Lower leg skin (tissue), 4 donors: ENCODE results near the gene EHMT2. TPM values are rescaled to one million over a fixed set of nuclear protein-coding genes. Genes with fewer than 3 reads are reported as not detected.

Experiments used
- DNase-seq, 2 donors: peaks; one replicate each; pipeline ENCODE4 v3.0.0-alpha.2; 2019; ENCODE audit warnings: low spot score in 2 of 2
- H3K4me3 ChIP-seq: fragments of 200-600 bp; sonication (generic); 2 replicates; pipeline ENCODE4 v1.5.1; 2017; ENCODE audit warnings: mild to moderate bottlenecking, low read depth; ENCODE audit not compliant: poor library complexity, severe bottlenecking
- CTCF ChIP-seq, 3 donors: fragments of 450-650 bp; IDR thresholded peaks; one replicate each; pipeline ENCODE4 v1.5.1; 2016; ENCODE audit warnings: antibody characterized with exemption in 3 of 3, mild to moderate bottlenecking in 3 of 3, moderate library complexity in 2 of 3
- POLR2A ChIP-seq, 2 donors: fragments of 450-650 bp; IDR thresholded peaks; one replicate each; pipeline ENCODE4 v1.6.1; 2016 to 2017; ENCODE audit warnings: antibody characterized with exemption in 2 of 2, mild to moderate bottlenecking in 1 of 2, moderate library complexity in 1 of 2
- WGBS, 2 donors: methylation state at CpG; one replicate each; pipeline ENCODE4 v1.1.5; 2018; 5-methylcytosine and 5-hydroxymethylcytosine counted together
- intact Hi-C: fragments of 100-400 bp; cut with DNase I; formaldehyde crosslinking; loops from one replicate; pipeline ENCODE4 v1.15.0; 2023; ENCODE audit warnings: low total_unique reads
- total RNA-seq, 4 donors: library from RNA; depleted of rRNA; stranded (reverse); fragments of >200 nt; gene quantifications; one replicate each; pipeline ENCODE4 v1.1.0, GENCODE V29; 2016

Gene EHMT2
- total RNA-seq, 4 donors from 2014 or later, result 25.5 to 39.3 (median 33.6) TPM

- DNase-seq, result no peak
- no peak for TF ChIP-seq CTCF (IDR thresholded peaks at IDR 0.05)
- no peak for TF ChIP-seq POLR2A (IDR thresholded peaks at IDR 0.05)
- no peak overlapping the region for H3K4me3 ChIP-seq
- intact Hi-C loops, result no loop called here
- WGBS, 2 donors, result 79 to 87% methylated on average over 35 to 44 of the region's 49 CpGs
These were observed 2.6 kb upstream of the EHMT2 start for GRCh38 chr6:31899882-31900722.

GRCh38 chr6:31899215-31899614 is 1.7 kb upstream of the EHMT2 start:
- WGBS, 2 donors, result 69 to 71% methylated on average over 5 of the region's 5 CpGs
- no peak overlapping the region for H3K4me3 ChIP-seq
- intact Hi-C loops, result no loop called here
- TF ChIP-seq CTCF (IDR thresholded peaks at IDR 0.05), result no peak
- TF ChIP-seq POLR2A (IDR thresholded peaks at IDR 0.05), result no peak
- no peak for DNase-seq

- intact Hi-C loops, result no loop called here
- DNase-seq, result no peak
- 14 to 19% methylated on average over 8 of the region's 8 CpGs for WGBS, 2 donors
- TF ChIP-seq POLR2A (IDR thresholded peaks at IDR 0.05) (no peak), CTCF (IDR thresholded peaks at IDR 0.05) (no peak)
- H3K4me3 ChIP-seq, result peak overlapping the region; percentile 88
These were observed 999 bp upstream of the EHMT2 start for GRCh38 chr6:31898383-31899011.

GRCh38 chr6:31896856-31897611 is 464 bp downstream of the EHMT2 start:
- peak overlapping the region; percentile 88 for H3K4me3 ChIP-seq
- TF ChIP-seq POLR2A (IDR thresholded peaks at IDR 0.05) (no peak), CTCF (IDR thresholded peaks at IDR 0.05) (no peak)
- WGBS, 2 donors, result 1 to 3% methylated on average over 21 to 41 of the region's 62 CpGs
- intact Hi-C loops, result no loop called here
- DNase-seq, result no peak

GRCh38 chr6:31896493-31896855 is 1.0 kb downstream of the EHMT2 start:
- no peak for TF ChIP-seq CTCF (IDR thresholded peaks at IDR 0.05)
- no peak for TF ChIP-seq POLR2A (IDR thresholded peaks at IDR 0.05)
- intact Hi-C loops, result no loop called here
- H3K4me3 ChIP-seq, result peak overlapping the region; percentile 88
- DNase-seq, result no peak
- 30 to 76% methylated on average over 3 to 4 of the region's 4 CpGs for WGBS, 2 donors
